K562 (cell line): ENCODE data around the gene NACC1. TPM values are rescaled to one million over a fixed set of nuclear protein-coding genes. Genes with fewer than 3 reads are reported as not detected.

Source experiments
- BMI1 ChIP-seq: fragments of 150-350 bp; IDR thresholded peaks from 2 replicates; pipeline ENCODE4 v1.6.1; 2014; ENCODE audit warnings: low read length
- CEBPB ChIP-seq: fragments of 450-650 bp; IDR thresholded peaks from 2 replicates; pipeline ENCODE4 v1.6.1; 2016; ENCODE audit warnings: missing genetic modification characterization, missing compliant biosample characterization
- CLOCK ChIP-seq: fragments of 250-450 bp; sonication (Bioruptor Pico); IDR thresholded peaks from 2 replicates; pipeline ENCODE4 v1.4.0; 2020; ENCODE audit warnings: mild to moderate bottlenecking, moderate library complexity, borderline replicate concordance
- GTF3C2 ChIP-seq: IDR thresholded peaks from 3 replicates; pipeline ENCODE4 v1.6.1; 2011; ENCODE audit warnings: borderline replicate concordance, mild to moderate bottlenecking, moderate library complexity; ENCODE audit not compliant: insufficient read length; ENCODE audit errors: extremely low read depth
- MAX ChIP-seq: sonication (generic); formaldehyde crosslinking; IDR thresholded peaks from 2 replicates; pipeline ENCODE4 v1.9.0; 2022; ENCODE audit warnings: mild to moderate bottlenecking, missing genetic modification reagents
- MYNN ChIP-seq, 2 experiments: sonication (generic); formaldehyde crosslinking in 1 of 2; IDR thresholded peaks; 2 replicates each; pipeline versions ENCODE4 v1.5.0 to v1.6.1; 2016 to 2020; ENCODE audit warnings: antibody characterized with exemption in 1 of 2, missing genetic modification reagents in 1 of 2
- NELFE ChIP-seq: IDR thresholded peaks from 2 replicates; pipeline ENCODE4 v1.6.1; 2011; ENCODE audit warnings: mild to moderate bottlenecking; ENCODE audit not compliant: insufficient read depth, insufficient read length
- PHB2 ChIP-seq: fragments of 450-650 bp; IDR thresholded peaks from 2 replicates; pipeline ENCODE4 v1.6.1; 2017; ENCODE audit warnings: low read depth
- POLR2B ChIP-seq: fragments of 450-650 bp; IDR thresholded peaks from 2 replicates; pipeline ENCODE4 v1.6.1; 2018; ENCODE audit warnings: low read depth; ENCODE audit not compliant: partially characterized antibody
- RBM15 ChIP-seq: fragments of 200-400 bp; formaldehyde crosslinking; IDR thresholded peaks from 2 replicates; pipeline ENCODE4 v1.6.1; 2018; ENCODE audit warnings: mild to moderate bottlenecking, low read length, moderate library complexity; ENCODE audit not compliant: insufficient read depth
- SFPQ ChIP-seq: fragments of 200-400 bp; formaldehyde crosslinking; IDR thresholded peaks from 2 replicates; pipeline ENCODE4 v1.6.1; 2017; ENCODE audit warnings: mild to moderate bottlenecking, low read depth, low read length, moderate library complexity
- SRF ChIP-seq, 2 experiments: fragments of 250-450, 450-650 bp in 1 of 2; sonication (Bioruptor Pico) in 1 of 2; sonication (generic) in 1 of 2; formaldehyde crosslinking; IDR thresholded peaks; 2 replicates each; pipeline versions ENCODE4 v1.5.0 to v1.5.1; 2020 to 2022; ENCODE audit warnings: mild to moderate bottlenecking in 1 of 2, missing genetic modification reagents in 1 of 2
- TCF7 ChIP-seq: sonication (generic); IDR thresholded peaks from 2 replicates; pipeline ENCODE4 v1.6.1; 2016; ENCODE audit warnings: antibody characterized with exemption, borderline replicate concordance
- USF2 ChIP-seq: sonication (generic); formaldehyde crosslinking; IDR thresholded peaks from 2 replicates; pipeline ENCODE4 v1.5.0; 2020; ENCODE audit warnings: missing genetic modification reagents
- ZNF165 ChIP-seq: fragments of 250-450 bp; sonication (Bioruptor Pico); IDR thresholded peaks from 2 replicates; pipeline ENCODE4 v1.4.0; 2020; ENCODE audit warnings: borderline replicate concordance
- ZNF408 ChIP-seq: fragments of 250-450 bp; sonication (Bioruptor Pico); IDR thresholded peaks from 2 replicates; pipeline ENCODE4 v1.4.0; 2020; ENCODE audit warnings: low read depth, mild to moderate bottlenecking, moderate library complexity
- ZNF589 ChIP-seq: fragments of 200-800 bp; sonication (Bioruptor generic); IDR thresholded peaks from 2 replicates; pipeline ENCODE4 v1.6.1; 2016; ENCODE audit warnings: low read depth, missing genetic modification characterization, missing compliant biosample characterization
- ZNF695 ChIP-seq: fragments of 450-650 bp; formaldehyde crosslinking; IDR thresholded peaks from 2 replicates; pipeline ENCODE4 v1.4.0; 2020; ENCODE audit warnings: mild to moderate bottlenecking, moderate library complexity
- polyA plus RNA-seq, 8 experiments: library from polyadenylated mRNA; depleted of rRNA in 4 of 8; stranded (reverse) in 5 of 8; unstranded in 3 of 8; fragments of >200 nt; fragmentation: Nextera tagmentation in 2 of 8; fragmentation: Illumina TruSeq in 1 of 8; extraction: Ambion mirVana in 2 of 8; extraction: Trizol in 1 of 8; gene quantifications; 2 replicates each; pipeline versions ENCODE4 v1.2.1 to v1.2.3, GENCODE V29; 2011 to 2014; ENCODE audit warnings: inconsistent platforms in 1 of 8, missing spikeins in 1 of 8
- total RNA-seq, 7 experiments: library from RNA; depleted of rRNA in 6 of 7; stranded (reverse); fragments of >200 nt in 6 of 7; fragmentation: Illumina TruSeq in 2 of 7; extraction: Trizol in 2 of 7; gene quantifications; 2 replicates each; pipeline versions ENCODE4 v1.2.1 to v1.2.3, GENCODE V29; 2011 to 2021; ENCODE audit warnings: low replicate concordance in 1 of 7

The NACC1 gene
- total and polyA plus RNA-seq, 9 of the 15 experiments (the other 6 are each of a cell fraction or from before 2014, with no cell fraction given), result 0.04 to 96.6 (median 25.8) TPM

- TF ChIP-seq ZNF695 (CRISPR knock-in tag) (no peak), USF2 (CRISPR knock-in tag) (peak; percentile 70), GTF3C2 (no peak), ZNF408 (CRISPR knock-in tag) (no peak), CEBPB (tag) (no peak), MAX (CRISPR knock-in tag) (peak; percentile 84), SRF (CRISPR knock-in tag; IDR thresholded peaks at IDR 0.05) (peak; percentile 93 to 98), MYNN (IDR thresholded peaks at IDR 0.05) (peak; percentile 46; the same call in 1 of the 2 replicates), MYNN (CRISPR knock-in tag; IDR thresholded peaks at IDR 0.05) (no peak), SFPQ (no peak), ZNF589 (CRISPR knock-in tag) (no peak), BMI1 (no peak), RBM15 (no peak), PHB2 (no peak), ZNF165 (no peak), CLOCK (CRISPR knock-in tag) (no peak), TCF7 (no peak), POLR2B (peak; percentile 83), NELFE (no peak)
These were observed 33.7 kb downstream of the NACC1 start (continued) for GRCh38 chr19:13151605-13152355.
